GM12878 (cell line): ENCODE measurements around the gene STX8.

ENCODE experiments used
- CTCF ChIP-seq, 3 experiments: IDR thresholded peaks in 2 of 3; conservative IDR thresholded peaks in 1 of 3; 2 replicates each; pipeline ENCODE4 v1.5.1; 2011; ENCODE audit warnings: low read depth in 3 of 3, low read length in 3 of 3, mild to moderate bottlenecking in 3 of 3, control low read depth in 2 of 3, moderate library complexity in 2 of 3, inconsistent platforms in 1 of 3, mixed read lengths in 1 of 3; ENCODE audit not compliant: control insufficient read depth in 2 of 3, insufficient read depth in 1 of 3; ENCODE audit errors: extremely low read depth in 1 of 3
- EP300 ChIP-seq, 2 experiments: fragments of 150-350 bp in 1 of 2; IDR thresholded peaks; 2 replicates each; pipeline ENCODE4 v1.6.1; 2011 to 2012; ENCODE audit warnings: low read depth in 2 of 2, low read length in 2 of 2, borderline replicate concordance in 1 of 2, improper control_type of control experiment in 1 of 2, inconsistent platforms in 1 of 2; ENCODE audit not compliant: control insufficient read depth in 1 of 2
- NFYB ChIP-seq: IDR thresholded peaks from 2 replicates; pipeline ENCODE4 v1.6.1; 2011; ENCODE audit warnings: low read depth, mild to moderate bottlenecking, low read length, improper control_type of control experiment, moderate library complexity; ENCODE audit not compliant: insufficient read depth
- NR2F1 ChIP-seq: fragments of 450-650 bp; conservative IDR thresholded peaks from 2 replicates; pipeline ENCODE4 v1.6.1; 2017; ENCODE audit warnings: mild to moderate bottlenecking
- PBX3 ChIP-seq: IDR thresholded peaks from 2 replicates; pipeline ENCODE4 v1.6.1; 2011; ENCODE audit warnings: mild to moderate bottlenecking, low read depth, low read length, moderate library complexity; ENCODE audit not compliant: insufficient replicate concordance
- POLR2AphosphoS5 ChIP-seq: IDR thresholded peaks from 2 replicates; pipeline ENCODE4 v1.6.1; 2011; ENCODE audit warnings: mild to moderate bottlenecking, low read length, inconsistent platforms
- RB1 ChIP-seq: fragments of 450-650 bp; formaldehyde crosslinking; IDR thresholded peaks from 2 replicates; pipeline ENCODE4 v1.6.1; 2017; ENCODE audit warnings: mild to moderate bottlenecking, borderline replicate concordance
- TAF1 ChIP-seq: IDR thresholded peaks from 2 replicates; pipeline ENCODE4 v1.6.1; 2011; ENCODE audit warnings: mild to moderate bottlenecking, low read depth, low read length, borderline replicate concordance
- ZSCAN29 ChIP-seq: fragments of 450-650 bp; IDR thresholded peaks from 2 replicates; pipeline ENCODE4 v1.6.1; 2017; ENCODE audit warnings: mild to moderate bottlenecking, moderate library complexity

- TF ChIP-seq CTCF (IDR thresholded peaks at IDR 0.05 in 2 of 3, conservative IDR thresholded peaks at IDR 0.05 in 1 of 3; ENCODE audit: control insufficient read depth in 2 of 3, extremely low read depth in 1 of 3, insufficient read depth in 1 of 3, low read depth in 3 of 3, low read length in 3 of 3) (no peak), POLR2AphosphoS5 (no peak), NR2F1 (no peak), TAF1 (no peak), ZSCAN29 (no peak), EP300 (IDR thresholded peaks at IDR 0.05; ENCODE audit: borderline replicate concordance in 1 of 2, control insufficient read depth in 1 of 2, low read depth in 2 of 2, low read length in 2 of 2) (no peak), PBX3 (no peak), RB1 (no peak), NFYB (no peak)
Measured at GRCh38 chr17:9229160-9229825, 346.3 kb downstream of the STX8 start.
